GM19467 (cell line): ENCODE results near the gene TEX2.
A peak's percentile ranks its signal among the peaks of the same experiment; 100 is the strongest.

Experiments
- ATAC-seq: cut with Tn5 transposase; IDR thresholded peaks from one replicate; pipeline ENCODE4 v1.9.1; 2021; ENCODE audit warnings: mild to moderate bottlenecking, moderate library complexity; ENCODE audit not compliant: unreplicated experiment

TEX2 gene

GRCh38 chr17:64269687-64270649 lies 6.9 kb upstream of the TEX2 start:
- no peak for ATAC-seq

- no peak for ATAC-seq
Observed at GRCh38 chr17:64264891-64265290, 1.8 kb upstream of the TEX2 start.

GRCh38 chr17:64262198-64262999 lies 661 bp downstream of the TEX2 start:
- peak; percentile 31 for ATAC-seq

GRCh38 chr17:64261417-64262145 lies 1.5 kb downstream of the TEX2 start:
- no peak for ATAC-seq

- ATAC-seq = no peak
Observed at GRCh38 chr17:64260886-64261285, 2.2 kb downstream of the TEX2 start.

- ATAC-seq = no peak
Observed at GRCh38 chr17:64259922-64260321, 3.1 kb downstream of the TEX2 start.

- no peak for ATAC-seq
Observed at GRCh38 chr17:64259426-64259825, 3.6 kb downstream of the TEX2 start.

GRCh38 chr17:64256913-64257807 lies 5.9 kb downstream of the TEX2 start:
- ATAC-seq = no peak

GRCh38 chr17:64255764-64256163 lies 7.3 kb downstream of the TEX2 start:
- ATAC-seq = no peak

- no peak for ATAC-seq
Observed at GRCh38 chr17:64254755-64255154, 8.3 kb downstream of the TEX2 start.

- ATAC-seq = no peak
Observed at GRCh38 chr17:64253470-64253869, 9.6 kb downstream of the TEX2 start.

- ATAC-seq = no peak
Observed at GRCh38 chr17:64252831-64253230, 10.2 kb downstream of the TEX2 start.

GRCh38 chr17:64250233-64250835 lies 12.7 kb downstream of the TEX2 start:
- no peak for ATAC-seq

- ATAC-seq = no peak
Observed at GRCh38 chr17:64247836-64248235, 15.2 kb downstream of the TEX2 start.

- no peak for ATAC-seq
Observed at GRCh38 chr17:64245218-64246145, 17.6 kb downstream of the TEX2 start.

- ATAC-seq = no peak
Observed at GRCh38 chr17:64244165-64244564, 18.9 kb downstream of the TEX2 start.

GRCh38 chr17:64243340-64243739 lies 19.7 kb downstream of the TEX2 start:
- ATAC-seq = no peak

GRCh38 chr17:64242633-64243032 lies 20.4 kb downstream of the TEX2 start:
- no peak for ATAC-seq
